ENCODE results near the gene IMMP2L.

GRCh38 chr7:110804501-110804900 is 757.8 kb downstream of the IMMP2L start:
- no peak for TF ChIP-seq POLR2AphosphoS5 (IDR thresholded peaks at IDR 0.05)
- TF ChIP-seq EP300 (IDR thresholded peaks at IDR 0.05): no peak
